H9 (cell line): Measurements from ENCODE around the gene CPNE5. TPM values are rescaled to one million over a fixed set of nuclear protein-coding genes. Genes with fewer than 3 reads are reported as not detected.

Source experiments
- DNase-seq: peaks from one replicate; pipeline ENCODE4 v3.0.0-alpha.2; 2017
- H2AFZ ChIP-seq: one replicate; pipeline ENCODE4 v1.6.1; 2013; ENCODE audit warnings: mild to moderate bottlenecking, low read length, control low read depth, moderate library complexity
- H2AK5ac ChIP-seq: 2 replicates; pipeline ENCODE4 v1.6.1; 2013; ENCODE audit warnings: low read length, control low read depth, mixed read lengths; ENCODE audit not compliant: insufficient read length
- H2BK120ac ChIP-seq: one replicate; pipeline ENCODE4 v1.6.1; 2013; ENCODE audit warnings: low read depth, mild to moderate bottlenecking, low read length, control low read depth, inconsistent platforms; ENCODE audit not compliant: poor library complexity, severe bottlenecking
- H2BK12ac ChIP-seq: 2 replicates; pipeline ENCODE4 v1.6.1; 2013; ENCODE audit warnings: low read length, control low read depth, mixed read lengths, low read depth; ENCODE audit not compliant: insufficient read length
- H2BK15ac ChIP-seq: 2 replicates; pipeline ENCODE4 v1.6.1; 2013; ENCODE audit warnings: low read depth, low read length, control low read depth
- H2BK20ac ChIP-seq: one replicate; pipeline ENCODE4 v1.6.1; 2013; ENCODE audit warnings: low read depth, mild to moderate bottlenecking, low read length, control low read depth, inconsistent platforms; ENCODE audit not compliant: poor library complexity, severe bottlenecking
- H2BK5ac ChIP-seq: 2 replicates; pipeline ENCODE4 v1.6.1; 2013; ENCODE audit warnings: low read length, control low read depth, mixed read lengths; ENCODE audit not compliant: insufficient read length
- H3K14ac ChIP-seq: 2 replicates; pipeline ENCODE4 v1.6.1; 2013; ENCODE audit warnings: low read length, control low read depth; ENCODE audit not compliant: insufficient read depth
- H3K18ac ChIP-seq: 2 replicates; pipeline ENCODE4 v1.6.1; 2013; ENCODE audit warnings: low read depth, mild to moderate bottlenecking, mixed read lengths, low read length, control low read depth; ENCODE audit not compliant: insufficient read length
- H3K23ac ChIP-seq: 2 replicates; pipeline ENCODE4 v1.6.1; 2013; ENCODE audit warnings: low read length, control low read depth, mixed read lengths, low read depth; ENCODE audit not compliant: insufficient read length
- H3K23me2 ChIP-seq: 2 replicates; pipeline ENCODE4 v1.6.1; 2013; ENCODE audit warnings: low read depth, mild to moderate bottlenecking, mixed read lengths, low read length, control low read depth; ENCODE audit not compliant: insufficient read length, poor library complexity, severe bottlenecking
- H3K27ac ChIP-seq: 2 replicates; pipeline ENCODE4 v1.5.1; 2013; ENCODE audit warnings: low read length, control low read depth, mixed read lengths, low read depth; ENCODE audit not compliant: insufficient read length
- H3K27me3 ChIP-seq: 2 replicates; pipeline ENCODE4 v1.6.1; 2013; ENCODE audit warnings: low read length, control low read depth, inconsistent platforms; ENCODE audit not compliant: insufficient read depth
- H3K4ac ChIP-seq: 2 replicates; pipeline ENCODE4 v1.6.1; 2013; ENCODE audit warnings: low read depth, mild to moderate bottlenecking, control low read depth, inconsistent platforms, low read length, moderate library complexity
- H3K4me1 ChIP-seq: 2 replicates; pipeline ENCODE4 v1.6.1; 2013; ENCODE audit warnings: low read length, control low read depth, inconsistent platforms; ENCODE audit not compliant: insufficient read depth
- H3K4me2 ChIP-seq: 2 replicates; pipeline ENCODE4 v1.6.1; 2013; ENCODE audit warnings: low read length, control low read depth, mixed read lengths; ENCODE audit not compliant: insufficient read length, insufficient read depth
- H3K56ac ChIP-seq: 2 replicates; pipeline ENCODE4 v1.6.1; 2013; ENCODE audit warnings: low read depth, mild to moderate bottlenecking, mixed read lengths, low read length, control low read depth; ENCODE audit not compliant: insufficient read length
- H3K79me1 ChIP-seq: 2 replicates; pipeline ENCODE4 v1.6.1; 2013; ENCODE audit warnings: low read depth, mild to moderate bottlenecking, moderate library complexity, low read length, control low read depth, inconsistent platforms; ENCODE audit not compliant: insufficient read depth, poor library complexity, severe bottlenecking
- H3K79me2 ChIP-seq: 2 replicates; pipeline ENCODE4 v1.6.1; 2013; ENCODE audit warnings: low read length, control low read depth, inconsistent platforms; ENCODE audit not compliant: insufficient read depth
- H3K9ac ChIP-seq: 2 replicates; pipeline ENCODE4 v1.6.1; 2013; ENCODE audit warnings: low read length, control low read depth, mixed read lengths; ENCODE audit not compliant: insufficient read length; ENCODE audit errors: extremely low read depth
- H3K9me3 ChIP-seq: one replicate; pipeline ENCODE4 v1.6.1; 2013; ENCODE audit warnings: low read depth, low read length, inconsistent platforms; ENCODE audit not compliant: control insufficient read depth
- H3T11ph ChIP-seq: one replicate; pipeline ENCODE4 v1.6.1; 2013; ENCODE audit warnings: mild to moderate bottlenecking, low read length, control low read depth, inconsistent platforms
- H4K20me1 ChIP-seq: one replicate; pipeline ENCODE4 v1.6.1; 2013; ENCODE audit not compliant: control insufficient read depth, insufficient read length, insufficient read depth
- H4K5ac ChIP-seq: 2 replicates; pipeline ENCODE4 v1.6.1; 2013; ENCODE audit warnings: low read depth, mild to moderate bottlenecking, mixed read lengths, low read length, control low read depth; ENCODE audit not compliant: insufficient read length
- H4K8ac ChIP-seq: replicated peaks from 2 replicates; pipeline ENCODE4 v1.6.1; 2013; ENCODE audit warnings: low read length, control low read depth, mixed read lengths, low read depth; ENCODE audit not compliant: insufficient read length
- H4K91ac ChIP-seq: 2 replicates; pipeline ENCODE4 v1.6.1; 2013; ENCODE audit warnings: low read depth, mild to moderate bottlenecking, moderate library complexity, mixed read lengths, low read length, control low read depth; ENCODE audit not compliant: insufficient read length
- H3K27ac Mint-ChIP-seq, 3 experiments: 2 replicates in 2 of 3; 3 replicates in 1 of 3; pipeline ENCODE4 v1.8.0; 2020 to 2021; ENCODE audit warnings: mixed read lengths in 3 of 3, mild to moderate bottlenecking in 1 of 3, moderate library complexity in 1 of 3
- H3K27me3 Mint-ChIP-seq: 2 replicates; pipeline ENCODE4 v1.8.0; 2021; ENCODE audit warnings: low read depth, mild to moderate bottlenecking, moderate library complexity, mixed read lengths
- H3K36me3 Mint-ChIP-seq, 3 experiments: 2 replicates in 2 of 3; 3 replicates in 1 of 3; pipeline ENCODE4 v1.8.0; 2020 to 2021; ENCODE audit warnings: low read depth in 3 of 3, mixed read lengths in 3 of 3; ENCODE audit not compliant: insufficient read depth in 1 of 3
- H3K4me1 Mint-ChIP-seq, 2 experiments: 2 replicates each; pipeline ENCODE4 v1.8.0; 2020; ENCODE audit warnings: mixed read lengths in 2 of 2
- H3K4me3 Mint-ChIP-seq, 2 experiments: 2 replicates in 1 of 2; 3 replicates in 1 of 2; pipeline ENCODE4 v1.8.0; 2020 to 2021; ENCODE audit warnings: mild to moderate bottlenecking in 2 of 2, mixed read lengths in 2 of 2, moderate library complexity in 1 of 2
- H3K9me3 Mint-ChIP-seq, 2 experiments: 2 replicates in 1 of 2; 3 replicates in 1 of 2; pipeline ENCODE4 v1.8.0; 2020; ENCODE audit warnings: mild to moderate bottlenecking in 2 of 2, mixed read lengths in 2 of 2, moderate library complexity in 1 of 2
- WGBS: extraction: QIAGEN DNeasy Blood & Tissue Kit; methylation state at CpG from one replicate; pipeline ENCODE4 v1.1.7; 2013; ENCODE audit warnings: missing lambda C conversion rate, low lambda C conversion rate, mixed read lengths; ENCODE audit not compliant: insufficient read length; ENCODE audit errors: extremely low coverage; 5-methylcytosine and 5-hydroxymethylcytosine counted together
- total RNA-seq: library from RNA; stranded (reverse); gene quantifications from 2 replicates; pipeline ENCODE4 v1.2.1, GENCODE V29; 2021
- TF ChIP-seq, protein P1 (sequence below): fragments of 200-600 bp; sonication (generic); conservative IDR thresholded peaks from 3 replicates; pipeline ENCODE4 v1.8.0; 2021; ENCODE audit warnings: antibody characterized with exemption, mild to moderate bottlenecking

Gene CPNE5
- total RNA-seq, 1 experiment from 2014 or later = 0.52 TPM

DNA sequence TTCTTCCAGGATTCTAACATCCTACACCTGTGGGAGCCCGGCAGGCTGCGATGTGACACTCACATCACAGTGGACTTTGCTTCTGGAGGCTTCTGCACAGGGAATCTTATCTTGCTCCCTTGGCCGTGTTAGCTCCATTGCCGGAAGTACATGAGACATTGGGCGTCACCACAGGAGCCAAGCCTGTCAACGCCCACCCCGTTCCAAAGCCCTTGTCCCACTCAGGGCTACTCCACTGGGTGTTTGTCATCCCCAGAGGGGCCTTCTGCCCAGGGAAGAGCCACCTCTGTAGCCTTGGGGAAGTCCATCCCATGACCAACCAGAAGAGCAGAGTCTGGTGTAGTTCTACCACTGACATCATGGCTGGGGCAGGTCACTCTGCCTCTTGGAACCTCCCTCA is 139.9 kb downstream of the CPNE5 start:
- Histone ChIP-seq H2AK5ac (no peak overlapping the region), H3K23ac (no peak overlapping the region), H3K14ac (no peak overlapping the region), H2BK5ac (no peak overlapping the region), H3K4me1 (no peaks in the 10 kb centered on the region), H3K79me1 (no peaks in the 10 kb centered on the region), H3K18ac (no peak overlapping the region), H2BK15ac (no peak overlapping the region), H3K27ac (no peak overlapping the region), H3T11ph (no peak overlapping the region), H4K91ac (no peak overlapping the region), H4K20me1 (no peaks in the 10 kb centered on the region), H4K5ac (no peak overlapping the region), H3K79me2 (no peaks in the 10 kb centered on the region), H3K9ac (no peak overlapping the region), H3K56ac (no peak overlapping the region), H2BK120ac (no peak overlapping the region), H3K4ac (no peak overlapping the region), H2BK20ac (no peak overlapping the region), H2BK12ac (no peak overlapping the region), H3K9me3 (no peaks in the 10 kb centered on the region), H3K4me2 (no peak overlapping the region), H2AFZ (no peak overlapping the region), H3K23me2 (no peaks in the 10 kb centered on the region), H3K27me3 (no peaks in the 10 kb centered on the region), H4K8ac (no peak overlapping the region)
- TF ChIP-seq, protein P1, sequence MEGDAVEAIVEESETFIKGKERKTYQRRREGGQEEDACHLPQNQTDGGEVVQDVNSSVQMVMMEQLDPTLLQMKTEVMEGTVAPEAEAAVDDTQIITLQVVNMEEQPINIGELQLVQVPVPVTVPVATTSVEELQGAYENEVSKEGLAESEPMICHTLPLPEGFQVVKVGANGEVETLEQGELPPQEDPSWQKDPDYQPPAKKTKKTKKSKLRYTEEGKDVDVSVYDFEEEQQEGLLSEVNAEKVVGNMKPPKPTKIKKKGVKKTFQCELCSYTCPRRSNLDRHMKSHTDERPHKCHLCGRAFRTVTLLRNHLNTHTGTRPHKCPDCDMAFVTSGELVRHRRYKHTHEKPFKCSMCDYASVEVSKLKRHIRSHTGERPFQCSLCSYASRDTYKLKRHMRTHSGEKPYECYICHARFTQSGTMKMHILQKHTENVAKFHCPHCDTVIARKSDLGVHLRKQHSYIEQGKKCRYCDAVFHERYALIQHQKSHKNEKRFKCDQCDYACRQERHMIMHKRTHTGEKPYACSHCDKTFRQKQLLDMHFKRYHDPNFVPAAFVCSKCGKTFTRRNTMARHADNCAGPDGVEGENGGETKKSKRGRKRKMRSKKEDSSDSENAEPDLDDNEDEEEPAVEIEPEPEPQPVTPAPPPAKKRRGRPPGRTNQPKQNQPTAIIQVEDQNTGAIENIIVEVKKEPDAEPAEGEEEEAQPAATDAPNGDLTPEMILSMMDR = no peak
- Mint-ChIP-seq H3K9me3 (no peaks in the 10 kb centered on the region), H3K4me3 (no peak overlapping the region), H3K4me1 (no peaks in the 10 kb centered on the region), H3K27ac (no peak overlapping the region), H3K36me3 (no peaks in the 10 kb centered on the region), H3K27me3 (peaks cover 3% of the 10 kb centered on the region; the same call in 1 of the 2 replicates)
- no CpG with 5 or more reads among the region's 7 CpGs for WGBS
- no peak for DNase-seq
